ENCODE results near the gene C3orf49. TPM values are rescaled to one million over a fixed set of nuclear protein-coding genes. Genes with fewer than 3 reads are reported as not detected.

The C3orf49 gene
- total and polyA plus RNA-seq, 8 donors: not detected

DNA sequence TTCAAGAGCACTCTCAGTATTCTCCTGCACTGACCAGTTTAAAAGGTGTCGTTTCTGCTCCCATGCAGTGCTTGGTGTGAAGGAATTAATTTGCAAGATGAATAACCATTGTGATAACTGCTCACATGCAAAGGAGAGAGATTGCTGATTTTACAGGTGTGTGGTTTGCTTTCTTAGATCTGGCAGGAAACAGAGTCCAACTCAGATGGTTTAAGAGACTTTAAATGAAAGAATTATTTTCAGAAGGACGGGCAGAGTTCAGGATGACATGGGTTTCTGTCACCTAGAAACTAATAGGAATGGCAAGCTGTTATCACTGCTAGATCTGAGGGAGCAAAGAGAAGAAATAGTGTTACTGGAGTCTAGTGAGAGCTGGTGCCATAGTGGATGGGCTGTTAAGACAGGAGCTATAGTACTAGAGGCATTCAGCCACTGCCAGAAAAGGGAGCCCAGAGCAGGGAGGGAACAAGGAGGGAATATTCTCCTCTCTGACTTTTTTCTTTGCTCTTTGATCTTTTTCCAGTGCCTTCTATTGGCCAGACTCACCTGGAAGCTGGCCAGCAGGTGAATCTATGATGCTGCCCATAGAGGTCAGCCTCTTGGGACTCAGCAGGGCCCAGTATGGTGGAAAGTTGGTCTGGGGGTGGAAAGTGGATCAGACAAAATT is 59.4 kb downstream of the C3orf49 start:
- TF ChIP-seq EP300 (IDR thresholded peaks at IDR 0.05): no peak
- TF ChIP-seq POLR2A (IDR thresholded peaks at IDR 0.05): no peak
- no peak for TF ChIP-seq POLR2AphosphoS5 (IDR thresholded peaks at IDR 0.05)
- TF ChIP-seq, protein P1, sequence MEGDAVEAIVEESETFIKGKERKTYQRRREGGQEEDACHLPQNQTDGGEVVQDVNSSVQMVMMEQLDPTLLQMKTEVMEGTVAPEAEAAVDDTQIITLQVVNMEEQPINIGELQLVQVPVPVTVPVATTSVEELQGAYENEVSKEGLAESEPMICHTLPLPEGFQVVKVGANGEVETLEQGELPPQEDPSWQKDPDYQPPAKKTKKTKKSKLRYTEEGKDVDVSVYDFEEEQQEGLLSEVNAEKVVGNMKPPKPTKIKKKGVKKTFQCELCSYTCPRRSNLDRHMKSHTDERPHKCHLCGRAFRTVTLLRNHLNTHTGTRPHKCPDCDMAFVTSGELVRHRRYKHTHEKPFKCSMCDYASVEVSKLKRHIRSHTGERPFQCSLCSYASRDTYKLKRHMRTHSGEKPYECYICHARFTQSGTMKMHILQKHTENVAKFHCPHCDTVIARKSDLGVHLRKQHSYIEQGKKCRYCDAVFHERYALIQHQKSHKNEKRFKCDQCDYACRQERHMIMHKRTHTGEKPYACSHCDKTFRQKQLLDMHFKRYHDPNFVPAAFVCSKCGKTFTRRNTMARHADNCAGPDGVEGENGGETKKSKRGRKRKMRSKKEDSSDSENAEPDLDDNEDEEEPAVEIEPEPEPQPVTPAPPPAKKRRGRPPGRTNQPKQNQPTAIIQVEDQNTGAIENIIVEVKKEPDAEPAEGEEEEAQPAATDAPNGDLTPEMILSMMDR (IDR thresholded peaks at IDR 0.05): no peak
- intact Hi-C loops (cut with DNase I; ENCODE audit: low total_unique reads): no loop called here
- WGBS, 5 donors: 54 to 68% (median 62%) methylated on average over 2 of the region's 2 CpGs
- Histone ChIP-seq H3K36me3 (no peaks in the 10 kb centered on the region), H3K9me3 (no peaks in the 10 kb centered on the region), H3K27me3 (no peaks in the 10 kb centered on the region), H3K27ac (no peak overlapping the region), H3K4me3 (no peak overlapping the region), H3K4me1 (peaks cover 0 to 37% (median 23%) of the 10 kb centered on the region in 4 donors)
- no peak for DNase-seq

DNA sequence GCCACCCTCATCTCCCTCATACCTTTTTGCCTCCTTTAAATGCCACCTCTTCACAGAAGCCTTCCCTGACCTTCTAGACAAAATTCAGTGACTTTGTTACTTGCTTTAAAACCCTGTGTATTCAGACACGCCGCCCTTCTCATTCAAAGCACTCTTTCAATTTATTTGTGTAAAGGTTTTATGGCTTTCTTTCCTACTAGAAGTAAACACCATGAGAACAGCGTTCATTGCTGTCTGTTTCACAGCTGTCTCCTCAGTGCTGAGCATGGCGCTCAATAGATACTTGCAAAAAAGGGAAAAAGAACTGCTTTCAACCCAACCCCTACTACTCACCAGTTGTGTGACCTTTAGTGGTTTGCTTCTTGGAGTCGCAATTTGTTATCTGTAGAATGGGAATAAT is 61.6 kb downstream of the C3orf49 start:
- no peak for DNase-seq
- Histone ChIP-seq H3K4me3 (no peak overlapping the region), H3K36me3 (no peaks in the 10 kb centered on the region), H3K27me3 (no peaks in the 10 kb centered on the region), H3K9me3 (no peaks in the 10 kb centered on the region), H3K4me1 (peaks cover 0 to 38% (median 21%) of the 10 kb centered on the region in 4 donors), H3K27ac (no peak overlapping the region)
- intact Hi-C loops (cut with DNase I; ENCODE audit: low total_unique reads): no loop called here
- TF ChIP-seq EP300 (IDR thresholded peaks at IDR 0.05) (no peak), POLR2A (IDR thresholded peaks at IDR 0.05) (no peak), POLR2AphosphoS5 (IDR thresholded peaks at IDR 0.05) (no peak)
- TF ChIP-seq, protein P1 (IDR thresholded peaks at IDR 0.05): no peak
- 81 to 83% (median 82%) methylated on average over 5 of the region's 5 CpGs for WGBS, 5 donors

DNA sequence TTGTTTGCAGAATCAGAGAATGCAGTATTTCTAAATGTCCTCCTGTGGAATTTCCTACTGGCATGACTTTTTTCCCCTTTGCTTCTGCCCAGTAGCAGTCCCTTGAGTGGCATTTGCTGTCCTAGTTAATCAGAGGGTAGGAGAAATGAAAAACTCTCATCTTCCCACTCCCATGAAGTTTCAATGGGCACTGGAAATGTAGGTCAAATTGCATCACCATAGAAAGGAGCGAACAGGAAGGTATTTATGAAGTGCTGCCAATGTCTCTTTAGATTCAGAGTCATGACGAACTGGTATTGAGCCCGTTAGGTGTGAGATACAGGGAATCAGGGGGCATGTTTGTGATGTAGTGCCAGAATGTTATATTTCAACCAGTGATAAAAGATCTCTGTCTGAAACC is 67.8 kb downstream of the C3orf49 start:
- TF ChIP-seq, protein P1 (IDR thresholded peaks at IDR 0.05): no peak
- Histone ChIP-seq H3K27me3 (no peaks in the 10 kb centered on the region), H3K9me3 (no peaks in the 10 kb centered on the region), H3K36me3 (peaks cover 0 to 9% (median 5%) of the 10 kb centered on the region in 4 donors), H3K4me3 (no peak overlapping the region), H3K4me1 (peaks cover 0 to 30% (median 8%) of the 10 kb centered on the region in 4 donors), H3K27ac (no peak overlapping the region)
- no peak for DNase-seq
- WGBS, 5 donors: 57 to 72% (median 62%) methylated on average over 3 of the region's 3 CpGs
- intact Hi-C loops (cut with DNase I; ENCODE audit: low total_unique reads): no loop called here

DNA sequence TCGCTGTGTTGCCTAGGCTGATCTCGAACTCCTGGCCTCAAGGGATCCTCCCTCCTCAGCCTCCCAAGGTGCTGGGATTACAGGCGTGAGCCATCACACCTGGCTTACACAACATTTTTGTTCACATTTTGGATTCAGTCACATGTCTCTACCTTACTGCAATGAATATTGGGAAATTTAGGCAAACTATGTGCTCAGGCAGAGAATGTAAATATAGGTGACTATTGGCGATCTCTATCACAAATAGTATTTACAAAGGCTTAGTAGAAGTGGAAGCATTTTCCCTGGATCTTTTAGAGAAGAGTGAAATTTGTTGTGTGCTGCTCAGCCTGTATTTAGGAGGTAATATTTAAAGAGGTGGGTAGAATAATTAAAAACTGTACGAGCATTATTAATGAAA is 72.4 kb downstream of the C3orf49 start:
- TF ChIP-seq, protein P1 (IDR thresholded peaks at IDR 0.05): no peak
- no peak for TF ChIP-seq POLR2AphosphoS5 (IDR thresholded peaks at IDR 0.05)
- TF ChIP-seq EP300 (IDR thresholded peaks at IDR 0.05): no peak
- WGBS, 5 donors: 85 to 91% (median 87%) methylated on average over 5 of the region's 5 CpGs
- no peak overlapping the region for H3K27ac ChIP-seq
- H3K4me1 ChIP-seq: peaks cover 0 to 26% (median 12%) of the 10 kb centered on the region in 4 donors
- H3K36me3 ChIP-seq: peaks cover 0 to 9% (median 5%) of the 10 kb centered on the region in 4 donors
- DNase-seq: no peak
- H3K9me3 ChIP-seq: no peaks in the 10 kb centered on the region
- intact Hi-C loops (cut with DNase I; ENCODE audit: low total_unique reads): no loop called here
- no peak overlapping the region for H3K4me3 ChIP-seq
- no peaks in the 10 kb centered on the region for H3K27me3 ChIP-seq

Measured in stomach (tissue), 9 donors.